ENCODE measurements around the gene DDHD1. TPM values are rescaled to one million over a fixed set of nuclear protein-coding genes. Genes with fewer than 3 reads are reported as not detected.
A peak's percentile ranks its signal among the peaks of the same experiment; 100 is the strongest.

The DDHD1 gene
- total and polyA plus RNA-seq, 5 donors from 2014 or later = 8.3 to 81.7 (median 10.2) TPM

GRCh38 chr14:53016491-53016890, 136.6 kb downstream of the DDHD1 start:
- Histone ChIP-seq H3K4me1 (ENCODE audit: control insufficient read depth, insufficient read depth, low read length, poor library complexity, severe bottlenecking) (no peaks in the 10 kb centered on the region), H3K9me3 (ENCODE audit: control insufficient read depth in 2 of 2, low read length in 2 of 2) (no peaks in the 10 kb centered on the region), H3K36me3 (ENCODE audit: control insufficient read depth, insufficient read depth, low read length) (no peaks in the 10 kb centered on the region), H3K27ac (ENCODE audit: insufficient read depth, low read length, poor library complexity, severe bottlenecking) (no peak overlapping the region), H3K27me3 (ENCODE audit: control insufficient read depth, insufficient read depth, low read length) (peaks cover 4% of the 10 kb centered on the region), H3K4me3 (ENCODE audit: low read depth, low read length) (no peak overlapping the region)
- H3K4me1 Mint-ChIP-seq = no peaks in the 10 kb centered on the region
- no peak overlapping the region for H3K4me3 Mint-ChIP-seq
- ATAC-seq (ENCODE audit: low read depth in 2 of 2) (no peak), DNase-seq (no peak)
- H3K27ac Mint-ChIP-seq = no peak overlapping the region
- H3K27me3 Mint-ChIP-seq = peaks cover 9% of the 10 kb centered on the region
- peaks cover 0 to 5% (median 0%) of the 10 kb centered on the region in 7 donors for H3K9me3 Mint-ChIP-seq
- peaks cover 5% of the 10 kb centered on the region for H3K36me3 Mint-ChIP-seq

- Mint-ChIP-seq H3K9me3 (no peaks in the 10 kb centered on the region), H3K27ac (no peak overlapping the region), H3K4me3 (no peak overlapping the region), H3K36me3 (no peaks in the 10 kb centered on the region), H3K27me3 (peaks cover 18% of the 10 kb centered on the region), H3K4me1 (no peaks in the 10 kb centered on the region)
- H3K27me3 ChIP-seq (ENCODE audit: control insufficient read depth, insufficient read depth, low read length) = peaks cover 8% of the 10 kb centered on the region
- no peak overlapping the region for H3K27ac ChIP-seq (ENCODE audit: insufficient read depth, low read length, poor library complexity, severe bottlenecking)
- no peaks in the 10 kb centered on the region for H3K36me3 ChIP-seq (ENCODE audit: control insufficient read depth, insufficient read depth, low read length)
- ATAC-seq (ENCODE audit: low read depth in 2 of 2) (no peak), DNase-seq (no peak)
- no peak overlapping the region for H3K4me3 ChIP-seq (ENCODE audit: low read depth, low read length)
- no peaks in the 10 kb centered on the region for H3K4me1 ChIP-seq (ENCODE audit: control insufficient read depth, insufficient read depth, low read length, poor library complexity, severe bottlenecking)
- no peaks in the 10 kb centered on the region for H3K9me3 ChIP-seq (ENCODE audit: control insufficient read depth in 2 of 2, low read length in 2 of 2)
Observed at GRCh38 chr14:53011053-53011462, 142.1 kb downstream of the DDHD1 start.

DNA sequence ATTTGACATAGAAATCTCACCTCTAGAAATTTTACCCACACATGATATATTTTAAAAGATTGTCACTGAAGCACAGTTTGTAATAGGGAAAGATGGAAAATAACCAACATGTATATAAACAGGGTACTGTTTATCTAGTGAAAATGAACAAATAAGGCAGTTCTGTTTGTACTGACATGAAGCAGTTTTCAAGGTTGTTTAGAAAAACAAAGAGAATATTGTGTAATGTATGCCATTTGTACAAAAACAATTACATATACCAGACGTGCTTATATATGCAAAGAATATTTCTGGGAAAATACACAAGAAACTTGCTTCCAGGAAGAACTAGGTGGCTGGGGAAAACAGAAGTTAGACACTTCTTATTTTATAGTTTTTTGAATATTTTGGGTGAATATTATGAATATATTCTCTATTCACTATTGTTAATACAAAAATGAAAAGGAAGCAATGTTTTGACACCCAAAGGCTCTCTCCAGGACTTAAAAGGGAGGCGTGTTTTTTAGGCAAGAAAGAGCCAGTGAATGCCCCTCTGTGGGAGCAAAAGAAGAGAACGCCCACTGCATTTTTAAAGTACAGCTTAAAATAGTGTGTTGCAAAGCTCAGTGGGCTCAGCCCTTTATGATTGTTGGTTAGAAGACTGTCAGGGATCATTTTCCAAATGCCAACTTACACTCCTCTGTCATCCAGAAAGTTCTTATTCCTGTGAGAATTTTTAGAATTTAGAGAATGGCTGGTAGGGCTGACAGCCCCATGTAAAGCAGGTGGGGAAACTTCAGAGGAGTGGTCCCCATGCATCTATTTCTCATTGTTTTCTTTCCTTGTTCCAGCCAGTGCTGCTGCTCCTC, 142.7 kb downstream of the DDHD1 start:
- Histone ChIP-seq H3K9me3 (ENCODE audit: control insufficient read depth in 2 of 2, low read length in 2 of 2) (no peaks in the 10 kb centered on the region), H3K4me3 (ENCODE audit: low read depth, low read length) (no peak overlapping the region), H3K27ac (ENCODE audit: insufficient read depth, low read length, poor library complexity, severe bottlenecking) (no peak overlapping the region), H3K36me3 (ENCODE audit: control insufficient read depth, insufficient read depth, low read length) (no peaks in the 10 kb centered on the region), H3K27me3 (ENCODE audit: control insufficient read depth, insufficient read depth, low read length) (peaks cover 8% of the 10 kb centered on the region), H3K4me1 (ENCODE audit: control insufficient read depth, insufficient read depth, low read length, poor library complexity, severe bottlenecking) (no peaks in the 10 kb centered on the region)
- H3K4me3 Mint-ChIP-seq = no peak overlapping the region
- no peak overlapping the region for H3K27ac Mint-ChIP-seq
- no peaks in the 10 kb centered on the region for H3K36me3 Mint-ChIP-seq
- H3K4me1 Mint-ChIP-seq = no peaks in the 10 kb centered on the region
- H3K27me3 Mint-ChIP-seq = peaks cover 22% of the 10 kb centered on the region
- H3K9me3 Mint-ChIP-seq = no peaks in the 10 kb centered on the region
- DNase-seq = peak in 1 of 3 donors; percentile 17
- no peak for ATAC-seq (ENCODE audit: low read depth in 2 of 2)

DNA sequence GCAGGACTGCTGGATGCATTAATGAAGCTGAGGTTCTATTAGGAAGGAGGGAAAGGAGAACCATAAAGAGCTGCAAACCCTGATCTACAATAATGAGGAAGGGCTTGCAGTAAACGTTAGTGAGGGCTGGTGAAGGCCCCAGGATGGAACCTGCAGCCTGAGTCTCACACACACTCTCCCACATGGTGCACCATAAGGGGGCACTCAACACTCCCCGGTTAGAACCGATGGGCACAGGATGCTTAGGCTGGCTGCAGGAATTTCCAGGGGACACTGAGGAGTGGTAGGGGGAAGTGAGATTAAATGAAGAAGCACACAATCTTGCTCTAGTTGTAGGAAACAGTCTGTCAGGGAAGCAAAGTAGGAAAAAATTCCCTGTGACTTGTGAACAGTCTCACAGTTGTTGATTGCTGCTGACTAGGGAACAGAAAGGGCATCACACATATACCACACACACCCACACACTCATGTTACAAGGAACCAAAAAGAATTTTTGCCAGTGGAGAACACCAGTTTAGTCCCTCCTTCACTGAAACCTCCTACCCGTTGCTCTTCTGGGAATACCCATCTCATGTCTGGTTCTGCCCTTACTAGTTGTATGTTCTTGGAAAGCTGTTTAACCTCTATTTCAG, 146.1 kb downstream of the DDHD1 start:
- H3K9me3 ChIP-seq (ENCODE audit: control insufficient read depth in 2 of 2, low read length in 2 of 2) = no peaks in the 10 kb centered on the region
- H3K36me3 Mint-ChIP-seq = no peaks in the 10 kb centered on the region
- H3K27ac ChIP-seq (ENCODE audit: insufficient read depth, low read length, poor library complexity, severe bottlenecking) = no peak overlapping the region
- no peaks in the 10 kb centered on the region for H3K36me3 ChIP-seq (ENCODE audit: control insufficient read depth, insufficient read depth, low read length)
- no peak overlapping the region for H3K4me3 Mint-ChIP-seq
- H3K27me3 ChIP-seq (ENCODE audit: control insufficient read depth, insufficient read depth, low read length) = peaks cover 8% of the 10 kb centered on the region
- no peak for ATAC-seq (ENCODE audit: low read depth in 2 of 2)
- H3K27me3 Mint-ChIP-seq = peaks cover 24% of the 10 kb centered on the region
- no peak for DNase-seq
- no peaks in the 10 kb centered on the region for H3K9me3 Mint-ChIP-seq
- no peak overlapping the region for H3K4me3 ChIP-seq (ENCODE audit: low read depth, low read length)
- no peak overlapping the region for H3K27ac Mint-ChIP-seq
- H3K4me1 ChIP-seq (ENCODE audit: control insufficient read depth, insufficient read depth, low read length, poor library complexity, severe bottlenecking) = no peaks in the 10 kb centered on the region
- H3K4me1 Mint-ChIP-seq = no peaks in the 10 kb centered on the region

DNA sequence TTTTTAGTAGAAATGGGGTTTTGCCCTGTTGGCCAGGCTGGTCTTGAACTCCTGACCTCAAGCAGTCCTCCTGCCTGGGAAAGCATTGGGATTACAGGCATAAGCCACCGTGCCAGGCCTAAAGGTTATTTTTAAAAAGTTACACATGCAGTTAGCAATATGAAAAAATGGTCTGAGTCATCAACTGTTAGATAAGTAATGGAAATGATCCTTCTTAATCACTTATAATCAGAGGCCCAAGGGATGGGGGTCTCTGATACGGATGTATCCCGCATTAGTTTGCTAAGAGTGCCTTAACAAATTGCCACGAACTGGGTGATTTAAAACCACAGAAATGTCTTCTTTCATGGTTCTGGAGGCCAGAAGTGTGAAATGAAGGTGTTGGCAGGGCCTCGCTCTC, 148.1 kb downstream of the DDHD1 start:
- Mint-ChIP-seq H3K4me3 (no peak overlapping the region), H3K9me3 (no peaks in the 10 kb centered on the region), H3K27me3 (peaks cover 16% of the 10 kb centered on the region), H3K36me3 (no peaks in the 10 kb centered on the region), H3K27ac (no peak overlapping the region), H3K4me1 (no peaks in the 10 kb centered on the region)
- ATAC-seq (ENCODE audit: low read depth in 2 of 2) (no peak), DNase-seq (no peak)
- Histone ChIP-seq H3K9me3 (ENCODE audit: control insufficient read depth in 2 of 2, low read length in 2 of 2) (no peaks in the 10 kb centered on the region), H3K4me1 (ENCODE audit: control insufficient read depth, insufficient read depth, low read length, poor library complexity, severe bottlenecking) (no peaks in the 10 kb centered on the region), H3K27me3 (ENCODE audit: control insufficient read depth, insufficient read depth, low read length) (no peaks in the 10 kb centered on the region), H3K27ac (ENCODE audit: insufficient read depth, low read length, poor library complexity, severe bottlenecking) (no peak overlapping the region), H3K36me3 (ENCODE audit: control insufficient read depth, insufficient read depth, low read length) (no peaks in the 10 kb centered on the region), H3K4me3 (ENCODE audit: low read depth, low read length) (no peak overlapping the region)

GRCh38 chr14:53003776-53004175, 149.3 kb downstream of the DDHD1 start:
- ATAC-seq (ENCODE audit: low read depth in 2 of 2) = no peak

GRCh38 chr14:53002576-53002975, 150.5 kb downstream of the DDHD1 start:
- H3K4me1 Mint-ChIP-seq = no peaks in the 10 kb centered on the region
- Histone ChIP-seq H3K4me3 (ENCODE audit: low read depth, low read length) (no peak overlapping the region), H3K4me1 (ENCODE audit: control insufficient read depth, insufficient read depth, low read length, poor library complexity, severe bottlenecking) (no peaks in the 10 kb centered on the region), H3K27ac (ENCODE audit: insufficient read depth, low read length, poor library complexity, severe bottlenecking) (no peak overlapping the region), H3K27me3 (ENCODE audit: control insufficient read depth, insufficient read depth, low read length) (no peaks in the 10 kb centered on the region), H3K9me3 (ENCODE audit: control insufficient read depth in 2 of 2, low read length in 2 of 2) (no peaks in the 10 kb centered on the region), H3K36me3 (ENCODE audit: control insufficient read depth, insufficient read depth, low read length) (no peaks in the 10 kb centered on the region)
- H3K36me3 Mint-ChIP-seq = no peaks in the 10 kb centered on the region
- no peak overlapping the region for H3K27ac Mint-ChIP-seq
- H3K9me3 Mint-ChIP-seq = peaks cover 0 to under 1% (median 0%) of the 10 kb centered on the region in 7 donors
- ATAC-seq (ENCODE audit: low read depth in 2 of 2) (no peak), DNase-seq (peak in 1 of 3 donors; percentile 11)
- H3K27me3 Mint-ChIP-seq = peaks cover 26% of the 10 kb centered on the region
- H3K4me3 Mint-ChIP-seq = no peak overlapping the region

More at GRCh38 chr14:53003776-53004175, 149.3 kb downstream of the DDHD1 start:
- H3K9me3 ChIP-seq (ENCODE audit: control insufficient read depth in 2 of 2, low read length in 2 of 2) = no peaks in the 10 kb centered on the region
- H3K36me3 ChIP-seq (ENCODE audit: control insufficient read depth, insufficient read depth, low read length) = no peaks in the 10 kb centered on the region
- Mint-ChIP-seq H3K4me3 (no peak overlapping the region), H3K4me1 (no peaks in the 10 kb centered on the region), H3K9me3 (no peaks in the 10 kb centered on the region), H3K27ac (no peak overlapping the region), H3K27me3 (peaks cover 21% of the 10 kb centered on the region), H3K36me3 (no peaks in the 10 kb centered on the region)
- H3K4me3 ChIP-seq (ENCODE audit: low read depth, low read length) = no peak overlapping the region
- H3K4me1 ChIP-seq (ENCODE audit: control insufficient read depth, insufficient read depth, low read length, poor library complexity, severe bottlenecking) = no peaks in the 10 kb centered on the region
- H3K27me3 ChIP-seq (ENCODE audit: control insufficient read depth, insufficient read depth, low read length) = no peaks in the 10 kb centered on the region
- no peak overlapping the region for H3K27ac ChIP-seq (ENCODE audit: insufficient read depth, low read length, poor library complexity, severe bottlenecking)
- DNase-seq = no peak
